ENCODE data around the gene TRAPPC1. TPM values are rescaled to one million over a fixed set of nuclear protein-coding genes. Genes with fewer than 3 reads are reported as not detected.

Gene TRAPPC1
- total and polyA plus RNA-seq, 2 of the 8 experiments (the other 6 are each of a cell fraction or from before 2014, with no cell fraction given) = 114 to 170 TPM

DNA sequence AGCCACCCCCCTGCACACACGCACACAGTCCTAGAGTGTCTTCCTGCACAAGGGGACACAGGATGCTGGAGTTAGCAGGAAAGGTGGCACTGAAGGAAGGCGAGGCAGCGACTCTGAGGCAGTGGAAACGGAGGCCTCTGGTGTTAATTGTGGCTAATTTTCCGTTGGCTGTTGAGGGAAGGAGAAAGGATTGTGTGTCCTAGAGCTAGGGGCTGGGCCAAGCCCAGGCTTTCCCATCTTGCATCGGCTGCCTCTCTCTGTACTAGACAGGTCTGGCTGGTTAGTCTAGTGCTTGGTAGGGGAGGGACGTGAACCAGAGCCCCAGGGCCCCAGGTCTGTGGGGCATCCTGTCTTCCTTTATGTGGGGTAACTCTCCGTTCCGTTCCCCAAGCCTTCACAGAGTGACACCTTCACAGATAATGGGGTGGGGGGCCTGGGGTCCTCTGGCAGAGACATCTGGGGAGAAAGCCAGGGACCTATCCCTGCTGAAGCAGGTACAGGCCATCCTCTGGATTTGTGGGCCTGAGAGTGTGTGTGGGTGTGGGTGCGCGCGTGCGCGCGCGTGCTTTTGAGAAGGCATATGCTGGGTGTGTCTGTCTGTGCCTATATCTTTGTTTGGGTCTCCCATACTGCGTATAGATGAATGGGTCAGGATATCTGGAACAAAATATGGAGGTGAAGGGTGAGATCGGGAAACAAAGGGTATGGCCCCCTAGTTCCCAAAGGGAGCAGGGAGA lies 43.4 kb downstream of the TRAPPC1 start, which contains the start of gene CHD3 (continued):
- TF ChIP-seq, protein P1, sequence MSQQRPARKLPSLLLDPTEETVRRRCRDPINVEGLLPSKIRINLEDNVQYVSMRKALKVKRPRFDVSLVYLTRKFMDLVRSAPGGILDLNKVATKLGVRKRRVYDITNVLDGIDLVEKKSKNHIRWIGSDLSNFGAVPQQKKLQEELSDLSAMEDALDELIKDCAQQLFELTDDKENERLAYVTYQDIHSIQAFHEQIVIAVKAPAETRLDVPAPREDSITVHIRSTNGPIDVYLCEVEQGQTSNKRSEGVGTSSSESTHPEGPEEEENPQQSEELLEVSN (IDR thresholded peaks at IDR 0.05) = no peak
- TF ChIP-seq TAF1 (IDR thresholded peaks at IDR 0.05; ENCODE audit: low read depth, low read length) = no peak
